WTC11 (cell line): ENCODE measurements around the gene UAP1. TPM values are rescaled to one million over a fixed set of nuclear protein-coding genes. Genes with fewer than 3 reads are reported as not detected.
"Not testable (repeated sequence)": the region's sequence is repeated elsewhere in the genome, so short reads cannot be mapped to it uniquely, and the experiment has no call there.

Source experiments
- ATAC-seq: fragments of 200-7000 bp; cut with Tn5 transposase; 2 replicates; pipeline ENCODE4 v1.10.0; 2021; ENCODE audit warnings: mild to moderate bottlenecking, moderate library complexity
- CTCF ChIA-PET: fragments of 300-600 bp; sonication (Branson Sonifier 250); formaldehyde crosslinking; loops from one replicate; lab custom pipeline; 2021; ENCODE audit warnings: antibody characterized with exemption; lab: Charles Lee
- POLR2A ChIA-PET: fragments of 350-600 bp; sonication (Branson Sonifier 250); formaldehyde crosslinking; loops from one replicate; lab custom pipeline; 2021; ENCODE audit warnings: antibody characterized with exemption; lab: Charles Lee
- DNase-seq: peaks from one replicate; pipeline ENCODE4 v3.0.0; 2021; ENCODE audit warnings: low spot score
- H3K27ac Mint-ChIP-seq: 2 replicates; pipeline ENCODE4 v1.8.0; 2021; ENCODE audit warnings: mixed read lengths
- H3K27me3 Mint-ChIP-seq: 2 replicates; pipeline ENCODE4 v1.8.0; 2021; ENCODE audit warnings: low read depth, mild to moderate bottlenecking, moderate library complexity, mixed read lengths
- H3K36me3 Mint-ChIP-seq: 2 replicates; pipeline ENCODE4 v1.8.0; 2021; ENCODE audit warnings: mixed read lengths
- H3K4me1 Mint-ChIP-seq: 2 replicates; pipeline ENCODE4 v1.8.0; 2022; ENCODE audit warnings: mixed read lengths
- H3K4me3 Mint-ChIP-seq: 2 replicates; pipeline ENCODE4 v1.8.0; 2021; ENCODE audit warnings: mild to moderate bottlenecking, moderate library complexity, mixed read lengths
- H3K9me3 Mint-ChIP-seq: 2 replicates; pipeline ENCODE4 v1.8.0; 2021; ENCODE audit warnings: mixed read lengths
- CBFB ChIP-seq: sonication (generic); formaldehyde crosslinking; IDR thresholded peaks from 2 replicates; pipeline ENCODE4 v1.8.1; 2022; ENCODE audit warnings: mild to moderate bottlenecking, low read depth, missing genetic modification reagents
- FOXP1 ChIP-seq: sonication (generic); formaldehyde crosslinking; IDR thresholded peaks from 2 replicates; pipeline ENCODE4 v1.8.0; 2022; ENCODE audit warnings: missing genetic modification reagents, mild to moderate bottlenecking, moderate library complexity, borderline replicate concordance
- GTF2I ChIP-seq: fragments of 250-450 bp; sonication (Bioruptor Pico); conservative IDR thresholded peaks from 2 replicates; pipeline ENCODE4 v1.4.0; 2021; ENCODE audit warnings: mild to moderate bottlenecking
- IRF2 ChIP-seq: sonication (generic); formaldehyde crosslinking; IDR thresholded peaks from 2 replicates; pipeline ENCODE4 v1.8.0; 2022; ENCODE audit warnings: low read depth, missing genetic modification reagents, borderline replicate concordance
- JUN ChIP-seq: sonication (generic); formaldehyde crosslinking; IDR thresholded peaks from 2 replicates; pipeline ENCODE4 v1.8.0; 2023; ENCODE audit warnings: mild to moderate bottlenecking, missing genetic modification reagents
- OVOL2 ChIP-seq: fragments of 250-450 bp; sonication (Bioruptor Pico); IDR thresholded peaks from 2 replicates; pipeline ENCODE4 v1.9.0; 2021; ENCODE audit warnings: mild to moderate bottlenecking, borderline replicate concordance
- PRRX2 ChIP-seq: fragments of 250-450 bp; sonication (Bioruptor Pico); IDR thresholded peaks from 2 replicates; pipeline ENCODE4 v1.8.0; 2021; ENCODE audit warnings: mild to moderate bottlenecking
- ZNF121 ChIP-seq: sonication (generic); formaldehyde crosslinking; IDR thresholded peaks from 2 replicates; pipeline ENCODE4 v1.8.0; 2023; ENCODE audit warnings: missing genetic modification reagents
- ZNF317 ChIP-seq: sonication (generic); formaldehyde crosslinking; IDR thresholded peaks from 2 replicates; pipeline ENCODE4 v1.8.1; 2023; ENCODE audit warnings: low read depth, mild to moderate bottlenecking, moderate library complexity, missing genetic modification reagents, borderline replicate concordance
- ZNF416 ChIP-seq: fragments of 250-450 bp; sonication (Bioruptor Pico); IDR thresholded peaks from 2 replicates; pipeline ENCODE4 v1.9.0; 2021; ENCODE audit warnings: mild to moderate bottlenecking, inconsistent platforms
- ZNF423 ChIP-seq: fragments of 250-450 bp; sonication (Bioruptor Pico); IDR thresholded peaks from 2 replicates; pipeline ENCODE4 v2.1.2; 2022; ENCODE audit warnings: mild to moderate bottlenecking, moderate library complexity
- ZNF425 ChIP-seq: fragments of 250-450 bp; sonication (Bioruptor Pico); conservative IDR thresholded peaks from 2 replicates; pipeline ENCODE4 v1.9.0; 2021; ENCODE audit warnings: mild to moderate bottlenecking
- total RNA-seq: library from RNA; stranded (reverse); gene quantifications from 3 replicates; pipeline ENCODE4 v1.2.3, GENCODE V29; 2021
- TF ChIP-seq, protein P1 (sequence below): sonication (generic); formaldehyde crosslinking; IDR thresholded peaks from 2 replicates; pipeline ENCODE4 v1.8.1; 2022; ENCODE audit warnings: low read depth, mild to moderate bottlenecking, moderate library complexity, missing genetic modification reagents, borderline replicate concordance
- TF ChIP-seq, protein P2 (sequence below): sonication (generic); formaldehyde crosslinking; IDR thresholded peaks from 2 replicates; pipeline ENCODE4 v1.8.1; 2022; ENCODE audit warnings: low read depth, missing genetic modification reagents, borderline replicate concordance
- TF ChIP-seq, protein P3 (sequence below): sonication (generic); formaldehyde crosslinking; IDR thresholded peaks from 2 replicates; pipeline ENCODE4 v1.8.1; 2023; ENCODE audit warnings: mild to moderate bottlenecking, missing genetic modification reagents

UAP1 gene
- total RNA-seq, 1 experiment from 2014 or later = 31.1 TPM

DNA sequence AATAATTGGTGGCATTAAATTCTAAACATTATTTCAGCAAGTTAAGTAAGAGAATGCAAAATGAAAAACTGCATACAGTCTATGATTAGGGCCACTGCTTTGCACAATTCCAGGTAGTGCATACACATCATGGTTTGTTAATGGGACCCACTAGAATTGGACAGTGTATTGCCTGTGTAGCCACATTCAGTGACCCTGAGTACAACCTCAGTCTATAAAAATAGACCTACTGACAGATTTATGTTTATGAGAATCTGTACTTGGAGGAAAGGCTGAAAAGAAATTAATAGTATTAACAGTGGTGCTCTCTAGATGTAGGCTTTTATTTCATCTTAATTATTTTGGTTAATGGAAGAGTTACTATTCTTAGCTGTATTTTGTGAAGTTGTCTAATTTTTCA, 18.8 kb downstream of the UAP1 start:
- TF ChIP-seq CBFB (CRISPR knock-in tag) (no peak), PRRX2 (no peak)
- TF ChIP-seq, protein P1, sequence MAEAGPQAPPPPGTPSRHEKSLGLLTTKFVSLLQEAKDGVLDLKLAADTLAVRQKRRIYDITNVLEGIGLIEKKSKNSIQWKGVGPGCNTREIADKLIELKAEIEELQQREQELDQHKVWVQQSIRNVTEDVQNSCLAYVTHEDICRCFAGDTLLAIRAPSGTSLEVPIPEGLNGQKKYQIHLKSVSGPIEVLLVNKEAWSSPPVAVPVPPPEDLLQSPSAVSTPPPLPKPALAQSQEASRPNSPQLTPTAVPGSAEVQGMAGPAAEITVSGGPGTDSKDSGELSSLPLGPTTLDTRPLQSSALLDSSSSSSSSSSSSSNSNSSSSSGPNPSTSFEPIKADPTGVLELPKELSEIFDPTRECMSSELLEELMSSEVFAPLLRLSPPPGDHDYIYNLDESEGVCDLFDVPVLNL (CRISPR knock-in tag) = no peak
- Mint-ChIP-seq H3K4me3 (no peak overlapping the region), H3K27ac (no peak overlapping the region), H3K36me3 (peaks cover 9% of the 10 kb centered on the region), H3K4me1 (no peaks in the 10 kb centered on the region), H3K9me3 (no peaks in the 10 kb centered on the region), H3K27me3 (no peaks in the 10 kb centered on the region)
- ChIA-PET CTCF (no interaction called here), POLR2A (no interaction called here)
- DNase-seq (no peak), ATAC-seq (no peak)

DNA sequence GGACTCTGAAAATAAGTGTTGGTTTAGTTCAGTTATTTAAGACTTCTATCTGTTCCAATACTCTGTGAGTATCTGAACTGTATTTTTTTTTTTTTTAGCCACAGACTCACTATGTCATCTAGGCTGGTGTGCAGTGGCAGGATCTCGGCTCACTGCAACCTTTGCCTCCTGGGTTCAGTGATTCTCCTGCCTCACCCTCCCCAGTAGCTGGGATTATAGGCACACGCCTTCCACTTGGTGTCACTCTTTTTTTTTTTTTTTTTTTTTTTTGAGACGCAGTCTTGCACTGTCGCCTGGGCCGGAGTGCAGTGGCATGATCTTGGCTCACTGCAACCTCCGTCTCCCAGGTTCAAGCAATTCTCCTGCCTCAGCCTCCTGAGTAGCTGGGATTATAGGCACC, 21.4 kb downstream of the UAP1 start:
- DNase-seq, H3K4me3 Mint-ChIP-seq, H3K27me3 Mint-ChIP-seq, ATAC-seq, H3K4me1 Mint-ChIP-seq, H3K27ac Mint-ChIP-seq, H3K36me3 Mint-ChIP-seq, H3K9me3 Mint-ChIP-seq: not testable (repeated sequence)
- CTCF ChIA-PET = interaction anchor here (0.6 to 1.2 kb wide), 2 partner anchors 217 to 1343 kb away, joined by 3 to 7 read pairs; no protein-coding TSS in a partner anchor
- POLR2A ChIA-PET = interaction anchor here (0.6 kb wide), 1 partner anchor 17 kb away, joined by 3 read pairs; no protein-coding TSS in a partner anchor

DNA sequence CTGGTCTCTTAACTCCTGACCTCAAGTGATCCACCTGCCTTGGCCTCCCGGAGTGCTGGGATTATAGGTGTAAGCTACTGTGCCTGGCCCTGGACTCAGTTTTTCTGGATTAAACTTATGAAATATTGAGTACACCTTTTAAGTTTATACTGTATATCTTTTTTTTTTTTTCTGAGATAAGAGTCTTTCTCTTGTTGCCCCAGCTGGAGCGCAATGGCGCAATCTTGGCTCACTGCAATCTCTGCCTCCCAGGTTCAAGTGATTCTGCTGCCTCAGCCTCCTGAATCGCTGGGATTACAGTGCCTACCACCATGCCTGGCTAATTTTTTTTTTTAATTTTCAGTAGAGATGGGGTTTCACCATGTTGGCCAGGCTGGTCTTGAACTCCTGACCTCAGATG, 23.6 kb downstream of the UAP1 start:
- H3K36me3 Mint-ChIP-seq, H3K9me3 Mint-ChIP-seq, H3K4me3 Mint-ChIP-seq, DNase-seq, POLR2A ChIA-PET, H3K27me3 Mint-ChIP-seq, ATAC-seq, H3K4me1 Mint-ChIP-seq, H3K27ac Mint-ChIP-seq, CTCF ChIA-PET: not testable (repeated sequence)

DNA sequence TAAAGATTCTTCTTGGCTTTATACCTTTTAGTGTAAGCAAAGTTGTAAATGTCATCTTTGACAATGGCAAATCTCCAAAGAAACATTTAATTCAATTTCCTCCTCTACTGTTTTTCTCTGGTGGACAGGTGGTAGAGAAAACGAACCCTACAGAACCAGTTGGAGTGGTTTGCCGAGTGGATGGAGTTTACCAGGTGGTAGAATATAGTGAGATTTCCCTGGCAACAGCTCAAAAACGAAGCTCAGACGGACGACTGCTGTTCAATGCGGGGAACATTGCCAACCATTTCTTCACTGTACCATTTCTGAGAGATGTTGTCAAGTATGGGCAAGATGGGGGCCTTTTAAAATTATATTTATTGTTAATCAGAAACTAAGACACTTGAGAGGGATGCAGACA, 25.8 kb downstream of the UAP1 start:
- ATAC-seq (no peak), DNase-seq (no peak)
- TF ChIP-seq, protein P2, sequence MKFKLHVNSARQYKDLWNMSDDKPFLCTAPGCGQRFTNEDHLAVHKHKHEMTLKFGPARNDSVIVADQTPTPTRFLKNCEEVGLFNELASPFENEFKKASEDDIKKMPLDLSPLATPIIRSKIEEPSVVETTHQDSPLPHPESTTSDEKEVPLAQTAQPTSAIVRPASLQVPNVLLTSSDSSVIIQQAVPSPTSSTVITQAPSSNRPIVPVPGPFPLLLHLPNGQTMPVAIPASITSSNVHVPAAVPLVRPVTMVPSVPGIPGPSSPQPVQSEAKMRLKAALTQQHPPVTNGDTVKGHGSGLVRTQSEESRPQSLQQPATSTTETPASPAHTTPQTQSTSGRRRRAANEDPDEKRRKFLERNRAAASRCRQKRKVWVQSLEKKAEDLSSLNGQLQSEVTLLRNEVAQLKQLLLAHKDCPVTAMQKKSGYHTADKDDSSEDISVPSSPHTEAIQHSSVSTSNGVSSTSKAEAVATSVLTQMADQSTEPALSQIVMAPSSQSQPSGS (CRISPR knock-in tag) = no peak
- TF ChIP-seq ZNF416 (no peak), OVOL2 (CRISPR knock-in tag) (no peak)
- POLR2A ChIA-PET = no interaction called here
- CTCF ChIA-PET = no interaction called here
- Mint-ChIP-seq H3K36me3 (0 out of 2 replicates have a peak, but pooled peaks cover 3% of the 10 kb centered on the region), H3K4me1 (no peaks in the 10 kb centered on the region), H3K9me3 (no peaks in the 10 kb centered on the region), H3K4me3 (no peak overlapping the region), H3K27me3 (no peaks in the 10 kb centered on the region), H3K27ac (no peak overlapping the region)

DNA sequence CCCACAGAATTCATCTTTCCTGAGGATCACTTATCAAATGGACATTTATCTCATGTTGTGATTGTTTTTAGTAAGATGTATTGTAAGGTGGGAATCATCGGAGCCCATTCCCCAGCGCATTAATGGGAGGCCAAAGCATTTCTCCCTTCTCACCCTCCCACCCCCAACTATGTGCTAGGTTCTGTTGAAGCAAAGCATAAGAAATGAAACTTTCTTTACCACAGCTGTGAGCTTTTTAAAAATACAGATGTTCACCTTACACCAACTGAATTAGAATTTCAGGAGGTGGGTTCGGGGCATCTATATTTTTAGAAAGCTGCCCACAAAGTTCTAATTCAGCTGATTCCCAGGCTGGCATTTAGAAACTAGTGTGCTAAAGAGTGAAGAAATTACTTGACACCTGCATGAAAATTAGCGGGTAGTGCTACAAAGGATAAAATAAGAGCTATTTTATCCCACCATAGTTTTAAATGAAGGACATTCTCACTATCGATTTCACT, 26.3 kb downstream of the UAP1 start:
- H3K4me1 Mint-ChIP-seq = no peaks in the 10 kb centered on the region
- H3K36me3 Mint-ChIP-seq = peaks cover 7% of the 10 kb centered on the region; the same call in 1 of the 2 replicates
- no peaks in the 10 kb centered on the region for H3K27me3 Mint-ChIP-seq
- TF ChIP-seq GTF2I (CRISPR knock-in tag) (no peak), IRF2 (CRISPR knock-in tag) (no peak), ZNF317 (CRISPR knock-in tag) (no peak), ZNF121 (CRISPR knock-in tag) (no peak), JUN (no peak), FOXP1 (no peak), ZNF423 (CRISPR knock-in tag) (no peak), ZNF425 (no peak)
- TF ChIP-seq, protein P3, sequence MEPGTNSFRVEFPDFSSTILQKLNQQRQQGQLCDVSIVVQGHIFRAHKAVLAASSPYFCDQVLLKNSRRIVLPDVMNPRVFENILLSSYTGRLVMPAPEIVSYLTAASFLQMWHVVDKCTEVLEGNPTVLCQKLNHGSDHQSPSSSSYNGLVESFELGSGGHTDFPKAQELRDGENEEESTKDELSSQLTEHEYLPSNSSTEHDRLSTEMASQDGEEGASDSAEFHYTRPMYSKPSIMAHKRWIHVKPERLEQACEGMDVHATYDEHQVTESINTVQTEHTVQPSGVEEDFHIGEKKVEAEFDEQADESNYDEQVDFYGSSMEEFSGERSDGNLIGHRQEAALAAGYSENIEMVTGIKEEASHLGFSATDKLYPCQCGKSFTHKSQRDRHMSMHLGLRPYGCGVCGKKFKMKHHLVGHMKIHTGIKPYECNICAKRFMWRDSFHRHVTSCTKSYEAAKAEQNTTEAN (CRISPR knock-in tag) = no peak
- TF ChIP-seq, all 79 proteins: peak for 0
- CTCF ChIA-PET = no interaction called here
- Mint-ChIP-seq H3K27ac (no peak overlapping the region), H3K9me3 (no peaks in the 10 kb centered on the region), H3K4me3 (no peak overlapping the region)
- POLR2A ChIA-PET = no interaction called here
- DNase-seq (no peak), ATAC-seq (no peak)
